GM12878 (cell line): Measurements from ENCODE around the gene ARHGAP15. TPM values are rescaled to one million over a fixed set of nuclear protein-coding genes. Genes with fewer than 3 reads are reported as not detected.

ENCODE experiments used
- ATAC-seq: fragments of 200-7000 bp; cut with Tn5 transposase; 3 replicates; pipeline ENCODE4 v1.9.1; 2020; ENCODE audit warnings: mild to moderate bottlenecking, moderate library complexity
- BruUV-seq: library from RNA; stranded (reverse); fragments of 400-500 nt; replicated peaks from 2 replicates; lab custom pipeline; 2021; lab: Mats Ljungman, UMichigan
- CTCF ChIA-PET: fragments of 300-600 bp; sonication (Branson Sonifier 250); formaldehyde crosslinking; extraction: SDS; loops from one replicate; lab custom pipeline; 2021; ENCODE audit warnings: inconsistent platforms; lab: Yijun Ruan, JAX
- POLR2A ChIA-PET: fragments of 350-600 bp; formaldehyde crosslinking; extraction: SDS; loops from one replicate; lab custom pipeline; 2021; ENCODE audit warnings: inconsistent platforms; lab: Charles Lee
- RAD21 ChIA-PET: fragments of 300-600 bp; sonication (Branson Sonifier 250); formaldehyde crosslinking; loops from one replicate; lab custom pipeline; 2023; ENCODE audit warnings: antibody characterized with exemption; ENCODE audit not compliant: unreplicated experiment; lab: Charles Lee
- SMC1A ChIA-PET: fragments of 300-600 bp; sonication (Branson Sonifier 250); formaldehyde crosslinking; loops from one replicate; lab custom pipeline; 2023; ENCODE audit not compliant: unreplicated experiment, uncharacterized antibody; lab: Charles Lee
- DNase-seq: peaks from one replicate; pipeline ENCODE4 v3.0.0-alpha.2; 2011; ENCODE audit warnings: low read depth, low spot score
- FAIRE-seq: peaks from 3 replicates; lab custom pipeline; 2011; peaks lifted over from hg19 to GRCh38; lab: Jason Lieb, UNC
- H2AFZ ChIP-seq: 2 replicates; pipeline ENCODE4 v1.6.0; 2011; ENCODE audit warnings: low read depth, low read length, control low read depth; ENCODE audit not compliant: control insufficient read depth
- H3K27ac ChIP-seq: 2 replicates; pipeline ENCODE4 v1.5.1; 2011; ENCODE audit warnings: control low read depth; ENCODE audit not compliant: control insufficient read depth, insufficient read depth
- H3K27me3 ChIP-seq, 2 experiments: replicated peaks in 1 of 2; 2 replicates each; pipeline versions ENCODE4 v1.6.0 to v1.6.1; 2011; ENCODE audit warnings: low read length in 1 of 2; ENCODE audit not compliant: control insufficient read depth in 2 of 2, insufficient read depth in 2 of 2
- H3K36me3 ChIP-seq, 2 experiments: 2 replicates each; pipeline ENCODE4 v1.5.1; 2011; ENCODE audit warnings: low read length in 1 of 2; ENCODE audit not compliant: control insufficient read depth in 2 of 2, insufficient read depth in 2 of 2
- H3K4me1 ChIP-seq: 2 replicates; pipeline ENCODE4 v1.6.1; 2011; ENCODE audit warnings: mild to moderate bottlenecking, low read length, moderate library complexity, mixed read lengths; ENCODE audit not compliant: control insufficient read depth, insufficient read depth
- H3K4me2 ChIP-seq: 2 replicates; pipeline ENCODE4 v1.6.0; 2011; ENCODE audit warnings: control low read depth; ENCODE audit not compliant: control insufficient read depth, insufficient read depth
- H3K4me3 ChIP-seq: fragments of 200-600 bp; sonication (generic); 2 replicates; pipeline ENCODE4 v1.5.1; 2016
- H3K79me2 ChIP-seq: 2 replicates; pipeline ENCODE4 v1.6.0; 2011; ENCODE audit warnings: low read length; ENCODE audit not compliant: control insufficient read depth, insufficient read depth
- H3K9ac ChIP-seq: 2 replicates; pipeline ENCODE4 v1.8.0; 2011; ENCODE audit warnings: low read length, control low read depth, mixed read lengths; ENCODE audit not compliant: control insufficient read depth, insufficient read depth
- H3K9me3 ChIP-seq: replicated peaks from 3 replicates; pipeline ENCODE4 v1.5.1; 2011; ENCODE audit warnings: mild to moderate bottlenecking, low read length; ENCODE audit not compliant: control insufficient read depth, insufficient read depth
- H4K20me1 ChIP-seq: 2 replicates; pipeline ENCODE4 v1.6.0; 2011; ENCODE audit not compliant: control insufficient read depth, insufficient read depth
- ATF7 ChIP-seq: fragments of 450-650 bp; IDR thresholded peaks from 2 replicates; pipeline ENCODE4 v1.6.1; 2016; ENCODE audit warnings: low read depth, mild to moderate bottlenecking
- BHLHE40 ChIP-seq, 2 experiments: fragments of 450-650 bp in 1 of 2; IDR thresholded peaks; 2 replicates each; pipeline ENCODE4 v1.6.1; 2011 to 2017; ENCODE audit warnings: low read depth in 2 of 2, borderline replicate concordance in 1 of 2, improper control_type of control experiment in 1 of 2, low read length in 1 of 2, mild to moderate bottlenecking in 1 of 2
- CBX3 ChIP-seq: fragments of 200-600 bp; sonication (generic); IDR thresholded peaks from 2 replicates; pipeline ENCODE4 v1.6.1; 2016; ENCODE audit warnings: low read depth, borderline replicate concordance
- CEBPB ChIP-seq, 2 experiments: fragments of 150-350 bp in 1 of 2; IDR thresholded peaks; 2 replicates each; pipeline ENCODE4 v1.6.1; 2012 to 2014; ENCODE audit warnings: low read depth in 2 of 2, low read length in 2 of 2, borderline replicate concordance in 1 of 2, inconsistent platforms in 1 of 2
- ESRRA ChIP-seq: IDR thresholded peaks from 2 replicates; pipeline ENCODE4 v1.6.1; 2012; ENCODE audit warnings: mild to moderate bottlenecking, low read length, improper control_type of control experiment
- IKZF2 ChIP-seq, 2 experiments: fragments of 450-650 bp; IDR thresholded peaks; 2 replicates each; pipeline ENCODE4 v1.6.1; 2017; ENCODE audit warnings: mild to moderate bottlenecking in 2 of 2, moderate library complexity in 2 of 2
- JUNB ChIP-seq: IDR thresholded peaks from 2 replicates; pipeline ENCODE4 v1.6.1; 2016; ENCODE audit warnings: antibody characterized with exemption, mild to moderate bottlenecking
- MEF2B ChIP-seq: fragments of 450-650 bp; IDR thresholded peaks from 2 replicates; pipeline ENCODE4 v1.6.1; 2018; ENCODE audit warnings: mild to moderate bottlenecking, moderate library complexity; ENCODE audit not compliant: partially characterized antibody, poor library complexity, severe bottlenecking
- NR2C1 ChIP-seq: fragments of 450-650 bp; IDR thresholded peaks from 2 replicates; pipeline ENCODE4 v1.6.1; 2017; ENCODE audit warnings: antibody characterized with exemption, mild to moderate bottlenecking, moderate library complexity
- POLR2A ChIP-seq: IDR thresholded peaks from 2 replicates; pipeline ENCODE4 v1.6.1; 2011; ENCODE audit warnings: low read depth, mild to moderate bottlenecking, low read length
- SREBF2 ChIP-seq: IDR thresholded peaks from 2 replicates; pipeline ENCODE4 v1.6.1; 2012; ENCODE audit warnings: mild to moderate bottlenecking, low read length
- SUPT20H ChIP-seq: IDR thresholded peaks from 2 replicates; pipeline ENCODE4 v1.6.1; 2011; ENCODE audit warnings: low read depth, mild to moderate bottlenecking, low read length, moderate library complexity, borderline replicate concordance; ENCODE audit not compliant: control insufficient read depth
- TCF7 ChIP-seq: IDR thresholded peaks from 2 replicates; pipeline ENCODE4 v1.6.1; 2014; ENCODE audit warnings: antibody characterized with exemption, borderline replicate concordance
- USF2 ChIP-seq: IDR thresholded peaks from 2 replicates; pipeline ENCODE4 v1.6.1; 2011; ENCODE audit warnings: low read depth, low read length, improper control_type of control experiment, borderline replicate concordance
- ZNF207 ChIP-seq: fragments of 450-650 bp; IDR thresholded peaks from 2 replicates; pipeline ENCODE4 v1.6.1; 2014; ENCODE audit warnings: antibody characterized with exemption, mild to moderate bottlenecking, borderline replicate concordance
- ZNF24 ChIP-seq: fragments of 450-650 bp; IDR thresholded peaks from 2 replicates; pipeline ENCODE4 v1.6.1; 2017; ENCODE audit warnings: antibody characterized with exemption, mild to moderate bottlenecking
- ZSCAN29 ChIP-seq: fragments of 450-650 bp; IDR thresholded peaks from 2 replicates; pipeline ENCODE4 v1.6.1; 2017; ENCODE audit warnings: mild to moderate bottlenecking, moderate library complexity
- WGBS: methylation state at CpG from one replicate; pipeline ENCODE4 v1.1.6; 2016; ENCODE audit warnings: low lambda C conversion rate; ENCODE audit not compliant: insufficient replicate concordance, insufficient coverage; ENCODE audit errors: missing lambda C conversion rate; 5-methylcytosine and 5-hydroxymethylcytosine counted together
- in situ Hi-C: fragments of 300-500 bp; cut with MboI; formaldehyde crosslinking; loops from 9 replicates; pipeline ENCODE4 v1.14.3; 2018; ENCODE audit warnings: mixed read lengths
- intact Hi-C: fragments of 100-400 bp; cut with micrococcal nuclease; formaldehyde crosslinking; loops from one replicate; pipeline ENCODE4 v1.14.2; 2022; ENCODE audit not compliant: unreplicated experiment
- polyA plus RNA-seq, 11 experiments: library from polyadenylated mRNA; depleted of rRNA in 4 of 11; unstranded in 6 of 11; stranded (reverse) in 5 of 11; fragments of >200 nt; fragmentation: Nextera tagmentation in 4 of 11; fragmentation: Illumina TruSeq in 1 of 11; extraction: Ambion mirVana in 4 of 11; extraction: Trizol in 1 of 11; gene quantifications; 1 replicate in 1 of 11; 2 replicates in 10 of 11; pipeline versions ENCODE4 v1.2.1 to v1.2.3, GENCODE V29; 2011 to 2016; ENCODE audit warnings: inconsistent platforms in 2 of 11, missing spikeins in 2 of 11, low read depth in 1 of 11
- total RNA-seq, 4 experiments: library from RNA; depleted of rRNA in 3 of 4; stranded (reverse); fragments of >200 nt in 3 of 4; fragmentation: Illumina TruSeq in 1 of 4; extraction: Trizol in 1 of 4; gene quantifications; 2 replicates each; pipeline versions ENCODE4 v1.2.1 to v1.2.3, GENCODE V29; 2013 to 2021
- TF ChIP-seq, protein P1 (sequence below): fragments of 150-350 bp; IDR thresholded peaks from 2 replicates; pipeline ENCODE4 v1.6.1; 2014; ENCODE audit warnings: mild to moderate bottlenecking, low read depth, low read length

Gene ARHGAP15
- total and polyA plus RNA-seq, 10 of the 15 experiments (the other 5 are each of a cell fraction or from before 2014, with no cell fraction given) = 38.0 to 92.6 (median 66.7) TPM

DNA sequence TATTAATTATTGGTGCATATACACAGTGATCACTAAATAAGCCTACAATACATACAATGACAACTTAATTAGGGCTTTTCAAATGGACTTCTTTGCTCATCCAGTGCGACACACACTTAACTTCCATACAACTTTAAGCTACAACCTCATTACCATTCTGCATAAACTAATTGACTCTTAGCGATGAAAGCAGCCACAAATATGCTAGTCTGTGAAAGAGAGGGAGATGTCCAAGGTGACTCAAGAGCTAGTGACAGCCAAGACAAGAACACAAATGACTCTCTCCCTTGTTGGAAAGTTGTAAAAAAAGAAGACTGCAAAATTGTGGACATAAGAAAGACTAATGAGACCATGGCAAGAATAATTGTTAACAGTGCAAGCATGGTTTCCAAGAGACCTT is 264.8 kb downstream of the ARHGAP15 start (continued):
- TF ChIP-seq CEBPB (IDR thresholded peaks at IDR 0.05; ENCODE audit: borderline replicate concordance in 1 of 2, low read depth in 2 of 2, low read length in 2 of 2) (no peak), ZNF24 (no peak)
- TF ChIP-seq, all 136 proteins: peak for 0

- in situ Hi-C loops (no loop called here), intact Hi-C loops (no loop called here)
- WGBS = 63% methylated on average over 3 of the region's 3 CpGs
- Histone ChIP-seq H3K79me2 (no peaks in the 10 kb centered on the region), H3K27me3 (no peaks in the 10 kb centered on the region), H3K4me1 (peaks cover 3% of the 10 kb centered on the region; the same call in 1 of the 2 replicates), H3K27ac (no peak overlapping the region), H2AFZ (no peak overlapping the region), H3K4me3 (no peak overlapping the region), H3K9me3 (no peaks in the 10 kb centered on the region), H3K36me3 (no peaks in the 10 kb centered on the region; a peak in 1 of 4 replicates), H3K9ac (no peak overlapping the region), H3K4me2 (no peak overlapping the region), H4K20me1 (no peaks in the 10 kb centered on the region)
- no TSS peak for BruUV-seq
- no peak for FAIRE-seq
- peak; percentile 87 for ATAC-seq
- CTCF ChIA-PET = no interaction called here
- peak; percentile 4 for DNase-seq
- SMC1A ChIA-PET = interaction anchor here (0.9 to 1.5 kb wide), 2 partner anchors 9 to 44 kb away, joined by 3 to 4 read pairs; no protein-coding TSS in a partner anchor
- POLR2A ChIA-PET = interaction anchor here (1.0 kb wide), 1 partner anchor 137 kb away, joined by 4 read pairs; no protein-coding TSS in a partner anchor
- RAD21 ChIA-PET = no interaction called here
- TF ChIP-seq SUPT20H (no peak), JUNB (peak; percentile 44; the same call in 1 of the 2 replicates), ATF7 (no peak), SREBF2 (no peak), NR2C1 (no peak), ESRRA (no peak), TCF7 (peak; percentile 58; the same call in 1 of the 2 replicates), ZNF207 (no peak), POLR2A (no peak), USF2 (no peak), CBX3 (no peak), ZSCAN29 (no peak), BHLHE40 (IDR thresholded peaks at IDR 0.05; ENCODE audit: borderline replicate concordance in 1 of 2, low read depth in 2 of 2, low read length in 1 of 2) (no peak), MEF2B (no peak), IKZF2 (IDR thresholded peaks at IDR 0.05) (no peak)
- TF ChIP-seq, protein P1, sequence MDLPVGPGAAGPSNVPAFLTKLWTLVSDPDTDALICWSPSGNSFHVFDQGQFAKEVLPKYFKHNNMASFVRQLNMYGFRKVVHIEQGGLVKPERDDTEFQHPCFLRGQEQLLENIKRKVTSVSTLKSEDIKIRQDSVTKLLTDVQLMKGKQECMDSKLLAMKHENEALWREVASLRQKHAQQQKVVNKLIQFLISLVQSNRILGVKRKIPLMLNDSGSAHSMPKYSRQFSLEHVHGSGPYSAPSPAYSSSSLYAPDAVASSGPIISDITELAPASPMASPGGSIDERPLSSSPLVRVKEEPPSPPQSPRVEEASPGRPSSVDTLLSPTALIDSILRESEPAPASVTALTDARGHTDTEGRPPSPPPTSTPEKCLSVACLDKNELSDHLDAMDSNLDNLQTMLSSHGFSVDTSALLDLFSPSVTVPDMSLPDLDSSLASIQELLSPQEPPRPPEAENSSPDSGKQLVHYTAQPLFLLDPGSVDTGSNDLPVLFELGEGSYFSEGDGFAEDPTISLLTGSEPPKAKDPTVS = no peak
Measured at GRCh38 chr2:143397884-143398614, 268.8 kb downstream of the ARHGAP15 start.
